GM12878 (cell line): ENCODE data around the gene ENGASE. TPM values are rescaled to one million over a fixed set of nuclear protein-coding genes. Genes with fewer than 3 reads are reported as not detected.

Experiments used
- ATAC-seq: fragments of 200-7000 bp; cut with Tn5 transposase; 3 replicates; pipeline ENCODE4 v1.9.1; 2020; ENCODE audit warnings: mild to moderate bottlenecking, moderate library complexity
- BruUV-seq: library from RNA; stranded (reverse); fragments of 400-500 nt; replicated peaks from 2 replicates; lab custom pipeline; 2021; lab: Mats Ljungman, UMichigan
- CTCF ChIA-PET: fragments of 300-600 bp; sonication (Branson Sonifier 250); formaldehyde crosslinking; extraction: SDS; loops from one replicate; lab custom pipeline; 2021; ENCODE audit warnings: inconsistent platforms; lab: Yijun Ruan, JAX
- POLR2A ChIA-PET: fragments of 350-600 bp; formaldehyde crosslinking; extraction: SDS; loops from one replicate; lab custom pipeline; 2021; ENCODE audit warnings: inconsistent platforms; lab: Charles Lee
- RAD21 ChIA-PET: fragments of 300-600 bp; sonication (Branson Sonifier 250); formaldehyde crosslinking; loops from one replicate; lab custom pipeline; 2023; ENCODE audit warnings: antibody characterized with exemption; ENCODE audit not compliant: unreplicated experiment; lab: Charles Lee
- SMC1A ChIA-PET: fragments of 300-600 bp; sonication (Branson Sonifier 250); formaldehyde crosslinking; loops from one replicate; lab custom pipeline; 2023; ENCODE audit not compliant: unreplicated experiment, uncharacterized antibody; lab: Charles Lee
- DNase-seq: peaks from one replicate; pipeline ENCODE4 v3.0.0-alpha.2; 2011; ENCODE audit warnings: low read depth, low spot score
- FAIRE-seq: peaks from 3 replicates; lab custom pipeline; 2011; peaks lifted over from hg19 to GRCh38; lab: Jason Lieb, UNC
- H2AFZ ChIP-seq: 2 replicates; pipeline ENCODE4 v1.6.0; 2011; ENCODE audit warnings: low read depth, low read length, control low read depth; ENCODE audit not compliant: control insufficient read depth
- H3K27ac ChIP-seq: 2 replicates; pipeline ENCODE4 v1.5.1; 2011; ENCODE audit warnings: control low read depth; ENCODE audit not compliant: control insufficient read depth, insufficient read depth
- H3K27me3 ChIP-seq, 2 experiments: replicated peaks in 1 of 2; 2 replicates each; pipeline versions ENCODE4 v1.6.0 to v1.6.1; 2011; ENCODE audit warnings: low read length in 1 of 2; ENCODE audit not compliant: control insufficient read depth in 2 of 2, insufficient read depth in 2 of 2
- H3K36me3 ChIP-seq, 2 experiments: 2 replicates each; pipeline ENCODE4 v1.5.1; 2011; ENCODE audit warnings: low read length in 1 of 2; ENCODE audit not compliant: control insufficient read depth in 2 of 2, insufficient read depth in 2 of 2
- H3K4me1 ChIP-seq: 2 replicates; pipeline ENCODE4 v1.6.1; 2011; ENCODE audit warnings: mild to moderate bottlenecking, low read length, moderate library complexity, mixed read lengths; ENCODE audit not compliant: control insufficient read depth, insufficient read depth
- H3K4me2 ChIP-seq: 2 replicates; pipeline ENCODE4 v1.6.0; 2011; ENCODE audit warnings: control low read depth; ENCODE audit not compliant: control insufficient read depth, insufficient read depth
- H3K4me3 ChIP-seq: fragments of 200-600 bp; sonication (generic); 2 replicates; pipeline ENCODE4 v1.5.1; 2016
- H3K79me2 ChIP-seq: 2 replicates; pipeline ENCODE4 v1.6.0; 2011; ENCODE audit warnings: low read length; ENCODE audit not compliant: control insufficient read depth, insufficient read depth
- H3K9ac ChIP-seq: 2 replicates; pipeline ENCODE4 v1.8.0; 2011; ENCODE audit warnings: low read length, control low read depth, mixed read lengths; ENCODE audit not compliant: control insufficient read depth, insufficient read depth
- H3K9me3 ChIP-seq: replicated peaks from 3 replicates; pipeline ENCODE4 v1.5.1; 2011; ENCODE audit warnings: mild to moderate bottlenecking, low read length; ENCODE audit not compliant: control insufficient read depth, insufficient read depth
- H4K20me1 ChIP-seq: 2 replicates; pipeline ENCODE4 v1.6.0; 2011; ENCODE audit not compliant: control insufficient read depth, insufficient read depth
- BCL3 ChIP-seq: IDR thresholded peaks from 2 replicates; pipeline ENCODE4 v1.6.1; 2011; ENCODE audit warnings: borderline replicate concordance, low read depth, mild to moderate bottlenecking, moderate library complexity, low read length; ENCODE audit not compliant: insufficient read depth, poor library complexity, severe bottlenecking
- E2F4 ChIP-seq: IDR thresholded peaks from 2 replicates; pipeline ENCODE4 v1.6.1; 2012; ENCODE audit warnings: low read depth, low read length, improper control_type of control experiment
- NR2C1 ChIP-seq: fragments of 450-650 bp; IDR thresholded peaks from 2 replicates; pipeline ENCODE4 v1.6.1; 2017; ENCODE audit warnings: antibody characterized with exemption, mild to moderate bottlenecking, moderate library complexity
- WGBS: methylation state at CpG from one replicate; pipeline ENCODE4 v1.1.6; 2016; ENCODE audit warnings: low lambda C conversion rate; ENCODE audit not compliant: insufficient replicate concordance, insufficient coverage; ENCODE audit errors: missing lambda C conversion rate; 5-methylcytosine and 5-hydroxymethylcytosine counted together
- in situ Hi-C: fragments of 300-500 bp; cut with MboI; formaldehyde crosslinking; loops from 9 replicates; pipeline ENCODE4 v1.14.3; 2018; ENCODE audit warnings: mixed read lengths
- intact Hi-C: fragments of 100-400 bp; cut with micrococcal nuclease; formaldehyde crosslinking; loops from one replicate; pipeline ENCODE4 v1.14.2; 2022; ENCODE audit not compliant: unreplicated experiment
- polyA plus RNA-seq, 11 experiments: library from polyadenylated mRNA; depleted of rRNA in 4 of 11; unstranded in 6 of 11; stranded (reverse) in 5 of 11; fragments of >200 nt; fragmentation: Nextera tagmentation in 4 of 11; fragmentation: Illumina TruSeq in 1 of 11; extraction: Ambion mirVana in 4 of 11; extraction: Trizol in 1 of 11; gene quantifications; 1 replicate in 1 of 11; 2 replicates in 10 of 11; pipeline versions ENCODE4 v1.2.1 to v1.2.3, GENCODE V29; 2011 to 2016; ENCODE audit warnings: inconsistent platforms in 2 of 11, missing spikeins in 2 of 11, low read depth in 1 of 11
- total RNA-seq, 4 experiments: library from RNA; depleted of rRNA in 3 of 4; stranded (reverse); fragments of >200 nt in 3 of 4; fragmentation: Illumina TruSeq in 1 of 4; extraction: Trizol in 1 of 4; gene quantifications; 2 replicates each; pipeline versions ENCODE4 v1.2.1 to v1.2.3, GENCODE V29; 2013 to 2021

ENGASE gene
- total and polyA plus RNA-seq, 10 of the 15 experiments (the other 5 are each of a cell fraction or from before 2014, with no cell fraction given): 0.18 to 28.9 (median 10.5) TPM

DNA sequence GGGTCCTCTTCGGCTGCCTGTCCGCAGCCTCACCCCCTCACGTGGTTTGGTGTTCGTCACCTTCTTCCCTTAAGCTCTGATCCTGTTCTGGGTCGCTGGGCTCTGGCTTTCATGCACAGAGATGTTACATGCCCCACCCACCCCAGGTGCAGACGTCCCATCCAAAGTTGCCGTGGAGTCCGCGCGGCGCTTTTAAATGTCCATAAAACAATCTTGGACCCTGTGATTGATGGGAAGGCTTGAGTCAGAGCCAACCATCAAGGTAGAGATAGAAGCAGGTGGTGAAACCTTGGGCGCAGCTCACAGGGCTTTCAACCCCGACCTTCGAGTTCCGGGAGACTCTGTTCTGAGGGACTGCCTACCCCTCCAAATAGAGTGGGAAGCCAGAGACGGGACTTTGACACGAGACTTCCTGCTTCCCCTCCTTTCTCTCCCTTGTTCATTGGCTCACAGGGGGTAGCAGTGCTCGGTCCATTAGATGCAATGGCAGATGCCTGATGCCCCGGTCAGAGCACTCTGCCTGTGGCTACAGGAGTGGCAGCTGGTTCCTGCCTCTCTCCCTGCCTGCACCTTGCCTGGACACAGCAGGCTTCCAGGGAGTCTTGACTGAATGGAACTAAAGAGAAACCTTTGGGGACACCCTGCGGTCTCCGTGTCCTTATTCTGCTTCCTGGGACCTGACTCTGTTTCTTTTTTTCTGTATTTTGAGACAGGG, 4.0 kb downstream of the ENGASE start:
- ChIA-PET POLR2A (no interaction called here), RAD21 (interaction anchor here (0.6 kb wide), 1 partner anchor 96 kb away, joined by 5 read pairs; no protein-coding TSS in a partner anchor), CTCF (interaction anchor here (1.3 kb wide), 1 partner anchor 33 kb away, joined by 6 read pairs; no protein-coding TSS in a partner anchor), SMC1A (no interaction called here)
- BruUV-seq: no TSS peak
- no peaks in the 10 kb centered on the region for H3K9me3 ChIP-seq
- WGBS: 98% methylated on average over 21 of the region's 21 CpGs
- TF ChIP-seq NR2C1 (no peak), BCL3 (no peak), E2F4 (no peak)
- no peak overlapping the region for H3K27ac ChIP-seq
- ATAC-seq (no peak), DNase-seq (no peak), FAIRE-seq (no peak)
- peaks cover 5% of the 10 kb centered on the region for H3K4me1 ChIP-seq
- no peak overlapping the region for H3K4me2 ChIP-seq
- no peaks in the 10 kb centered on the region; a peak in 2 of 4 replicates for H3K36me3 ChIP-seq
- H2AFZ ChIP-seq: no peak overlapping the region
- intact Hi-C loops (no loop called here), in situ Hi-C loops (no loop called here)
- no peak overlapping the region for H3K4me3 ChIP-seq
- H3K27me3 ChIP-seq: no peaks in the 10 kb centered on the region
- H3K79me2 ChIP-seq: peaks cover 4% of the 10 kb centered on the region
- H4K20me1 ChIP-seq: peaks cover 3% of the 10 kb centered on the region; the same call in 1 of the 2 replicates
- no peak overlapping the region for H3K9ac ChIP-seq
